ENCODE results near the gene ARPC5. TPM values are rescaled to one million over a fixed set of nuclear protein-coding genes. Genes with fewer than 3 reads are reported as not detected.
A peak's percentile ranks its signal among the peaks of the same experiment; 100 is the strongest.

The ARPC5 gene
- polyA plus RNA-seq, 3 donors: 110 to 1,089 (median 1,064) TPM

GRCh38 chr1:183622884-183623785 lies 12.4 kb downstream of the ARPC5 start:
- no peaks in the 10 kb centered on the region for H3K27me3 ChIP-seq (ENCODE audit: control insufficient read depth in 2 of 2, insufficient read depth in 2 of 2, low read length in 2 of 2)
- H3K4me3 Mint-ChIP-seq: no peak overlapping the region
- H3K4me1 ChIP-seq (ENCODE audit: control insufficient read depth in 1 of 2, insufficient read depth in 2 of 2, low read length in 2 of 2): peaks cover 27 to 46% of the 10 kb centered on the region in 2 donors
- peaks cover 21 to 37% of the 10 kb centered on the region in 2 donors for H3K36me3 ChIP-seq (replicated peaks in 1 of 2; ENCODE audit: control insufficient read depth in 1 of 2, insufficient read depth in 2 of 2, low read length in 2 of 2)
- H2AFZ ChIP-seq (ENCODE audit: insufficient read depth, low read depth, low read length, poor library complexity, severe bottlenecking): no peak overlapping the region
- TF ChIP-seq CTCF (IDR thresholded peaks at IDR 0.05): peak; percentile 61
- H3K4me3 ChIP-seq (replicated peaks in 1 of 3; ENCODE audit: low read depth in 2 of 3, low read length in 3 of 3): no peak overlapping the region
- peaks cover 21 to 39% of the 10 kb centered on the region in 2 donors for H3K36me3 Mint-ChIP-seq
- no peak overlapping the region for H3K9ac ChIP-seq (ENCODE audit: insufficient read depth, low read length, poor library complexity, severe bottlenecking)
- peak overlapping the region; percentile 41 to 87 (median 66) for H3K27ac Mint-ChIP-seq
- H3K9me3 Mint-ChIP-seq: no peaks in the 10 kb centered on the region
- H3K4me2 ChIP-seq (replicated peaks; ENCODE audit: extremely low read depth, low read length, poor library complexity, severe bottlenecking): no peak overlapping the region
- H3K9me3 ChIP-seq (replicated peaks in 1 of 2; ENCODE audit: control insufficient read depth in 1 of 2, insufficient read depth in 1 of 2, low read length in 2 of 2): no peaks in the 10 kb centered on the region
- peaks cover 39% of the 10 kb centered on the region for H3K4me1 Mint-ChIP-seq
- intact Hi-C loops (cut with micrococcal nuclease): loop anchor here in 1 of 2 donors (5.0 kb wide), 1 partner anchor 56 kb away; no protein-coding TSS in a partner anchor
- peaks cover 44% of the 10 kb centered on the region for H4K20me1 ChIP-seq (ENCODE audit: insufficient read depth, low read length)
- peak; percentile 57 to 70 (median 57) for DNase-seq
- H3K79me2 ChIP-seq (ENCODE audit: insufficient read depth, low read length): peaks cover 27% of the 10 kb centered on the region
- peaks cover 0 to 1% (median 0%) of the 10 kb centered on the region in 3 donors for H3K27me3 Mint-ChIP-seq (ENCODE audit: low read depth in 3 of 3)
- H3K27ac ChIP-seq (ENCODE audit: low read depth in 1 of 2, low read length in 2 of 2): peak overlapping the region in 1 of 2 donors; percentile 54
- WGBS (ENCODE audit: insufficient coverage): 60% methylated on average over 4 of the region's 10 CpGs

- Histone ChIP-seq H3K4me3 (replicated peaks in 1 of 3; ENCODE audit: low read depth in 2 of 3, low read length in 3 of 3) (no peak overlapping the region), H3K9me3 (replicated peaks in 1 of 2; ENCODE audit: control insufficient read depth in 1 of 2, insufficient read depth in 1 of 2, low read length in 2 of 2) (no peaks in the 10 kb centered on the region), H3K4me2 (replicated peaks; ENCODE audit: extremely low read depth, low read length, poor library complexity, severe bottlenecking) (no peak overlapping the region), H3K36me3 (replicated peaks in 1 of 2; ENCODE audit: control insufficient read depth in 1 of 2, insufficient read depth in 2 of 2, low read length in 2 of 2) (peaks cover 18 to 26% of the 10 kb centered on the region in 2 donors), H4K20me1 (ENCODE audit: insufficient read depth, low read length) (peaks cover 33% of the 10 kb centered on the region), H3K27ac (ENCODE audit: low read depth in 1 of 2, low read length in 2 of 2) (peak overlapping the region in 1 of 2 donors; percentile 54), H2AFZ (ENCODE audit: insufficient read depth, low read depth, low read length, poor library complexity, severe bottlenecking) (no peak overlapping the region), H3K27me3 (ENCODE audit: control insufficient read depth in 2 of 2, insufficient read depth in 2 of 2, low read length in 2 of 2) (no peaks in the 10 kb centered on the region), H3K9ac (ENCODE audit: insufficient read depth, low read length, poor library complexity, severe bottlenecking) (no peak overlapping the region), H3K79me2 (ENCODE audit: insufficient read depth, low read length) (peaks cover 16% of the 10 kb centered on the region), H3K4me1 (ENCODE audit: control insufficient read depth in 1 of 2, insufficient read depth in 2 of 2, low read length in 2 of 2) (peaks cover 27 to 43% of the 10 kb centered on the region in 2 donors)
- intact Hi-C loops (cut with micrococcal nuclease): loop anchor here in 1 of 2 donors (5.0 kb wide), 1 partner anchor 55 kb away; no protein-coding TSS in a partner anchor
- Mint-ChIP-seq H3K27ac (peak overlapping the region; percentile 12 to 82 (median 42)), H3K4me3 (no peak overlapping the region), H3K27me3 (ENCODE audit: low read depth in 3 of 3) (peaks cover 0 to 1% (median under 1%) of the 10 kb centered on the region in 3 donors), H3K36me3 (peaks cover 20 to 34% of the 10 kb centered on the region in 2 donors), H3K9me3 (no peaks in the 10 kb centered on the region), H3K4me1 (peaks cover 41% of the 10 kb centered on the region)
- DNase-seq: no peak
- no peak for TF ChIP-seq CTCF (IDR thresholded peaks at IDR 0.05)
- WGBS (ENCODE audit: insufficient coverage): no CpG with 5 or more reads among the region's 1 CpG
Observed at GRCh38 chr1:183622013-183622412, 13.6 kb downstream of the ARPC5 start.

All from CD14-positive monocyte (primary cell).